SK-N-SH (cell line): ENCODE measurements around the gene FOXM1.

Source experiments
- EZH2phosphoT487 ChIP-seq: fragments of 200-600 bp; sonication (generic); IDR thresholded peaks from 2 replicates; pipeline ENCODE4 v1.6.1; 2017; ENCODE audit warnings: low read depth, mixed run types, mild to moderate bottlenecking, antibody characterized with exemption, moderate library complexity, borderline replicate concordance
- FOSL2 ChIP-seq: IDR thresholded peaks from 2 replicates; pipeline ENCODE4 v1.4.0; 2012; ENCODE audit warnings: low read depth, mild to moderate bottlenecking, moderate library complexity, borderline replicate concordance
- JUND ChIP-seq: IDR thresholded peaks from 2 replicates; pipeline ENCODE4 v1.4.0; 2012
- POLR2AphosphoS5 ChIP-seq: IDR thresholded peaks from 2 replicates; pipeline ENCODE4 v1.6.1; 2012; ENCODE audit warnings: low read depth, low read length
- RCOR1 ChIP-seq: fragments of 150-350 bp; IDR thresholded peaks from 2 replicates; pipeline ENCODE4 v1.6.1; 2017; ENCODE audit warnings: antibody characterized with exemption, low read length
- RFX5 ChIP-seq: IDR thresholded peaks from 2 replicates; pipeline ENCODE4 v1.6.1; 2012; ENCODE audit warnings: mild to moderate bottlenecking, improper control_type of control experiment, low read length
- SIN3A ChIP-seq: IDR thresholded peaks from 2 replicates; pipeline ENCODE4 v1.6.1; 2012; ENCODE audit warnings: low read depth, mild to moderate bottlenecking, low read length, moderate library complexity, borderline replicate concordance
- YY1 ChIP-seq: IDR thresholded peaks from 2 replicates; pipeline ENCODE4 v1.4.0; 2012; ENCODE audit warnings: low read depth, mild to moderate bottlenecking
- ZBTB33 ChIP-seq: IDR thresholded peaks from 2 replicates; pipeline ENCODE4 v1.4.0; 2012; ENCODE audit warnings: low read depth, borderline replicate concordance
- TF ChIP-seq, protein P1 (sequence below): fragments of 200-600 bp; sonication (generic); IDR thresholded peaks from 2 replicates; pipeline ENCODE4 v1.6.1; 2017; ENCODE audit warnings: antibody characterized with exemption, mild to moderate bottlenecking, moderate library complexity
- TF ChIP-seq, protein P2 (sequence below): IDR thresholded peaks from 2 replicates; pipeline ENCODE4 v1.4.0; 2012; ENCODE audit warnings: low read depth

DNA sequence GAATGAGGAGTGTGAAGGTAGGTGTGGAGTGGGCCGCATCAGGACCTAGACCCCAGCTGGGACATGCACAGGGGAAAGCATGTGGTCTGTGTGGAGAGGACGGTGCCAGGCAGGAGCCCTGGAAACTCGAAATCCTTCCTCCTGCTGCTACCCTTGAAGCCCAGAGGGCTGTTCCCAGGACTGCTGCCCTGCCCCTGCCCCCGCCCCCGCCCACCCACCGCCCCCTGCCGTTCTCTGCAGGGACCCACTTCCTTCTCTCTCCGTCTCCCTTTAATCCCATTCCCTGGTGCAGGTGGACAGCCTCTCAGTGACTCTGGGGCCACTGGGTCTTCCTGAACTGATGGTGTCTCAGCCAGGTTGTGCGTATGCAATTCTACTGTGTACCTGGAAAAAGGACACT, 56.5 kb downstream of the FOXM1 start:
- TF ChIP-seq SIN3A: no peak
- no peak for TF ChIP-seq EZH2phosphoT487
- TF ChIP-seq, protein P1, sequence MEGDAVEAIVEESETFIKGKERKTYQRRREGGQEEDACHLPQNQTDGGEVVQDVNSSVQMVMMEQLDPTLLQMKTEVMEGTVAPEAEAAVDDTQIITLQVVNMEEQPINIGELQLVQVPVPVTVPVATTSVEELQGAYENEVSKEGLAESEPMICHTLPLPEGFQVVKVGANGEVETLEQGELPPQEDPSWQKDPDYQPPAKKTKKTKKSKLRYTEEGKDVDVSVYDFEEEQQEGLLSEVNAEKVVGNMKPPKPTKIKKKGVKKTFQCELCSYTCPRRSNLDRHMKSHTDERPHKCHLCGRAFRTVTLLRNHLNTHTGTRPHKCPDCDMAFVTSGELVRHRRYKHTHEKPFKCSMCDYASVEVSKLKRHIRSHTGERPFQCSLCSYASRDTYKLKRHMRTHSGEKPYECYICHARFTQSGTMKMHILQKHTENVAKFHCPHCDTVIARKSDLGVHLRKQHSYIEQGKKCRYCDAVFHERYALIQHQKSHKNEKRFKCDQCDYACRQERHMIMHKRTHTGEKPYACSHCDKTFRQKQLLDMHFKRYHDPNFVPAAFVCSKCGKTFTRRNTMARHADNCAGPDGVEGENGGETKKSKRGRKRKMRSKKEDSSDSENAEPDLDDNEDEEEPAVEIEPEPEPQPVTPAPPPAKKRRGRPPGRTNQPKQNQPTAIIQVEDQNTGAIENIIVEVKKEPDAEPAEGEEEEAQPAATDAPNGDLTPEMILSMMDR: no peak
- TF ChIP-seq JUND: no peak
- TF ChIP-seq RCOR1: no peak
- no peak for TF ChIP-seq FOSL2
- TF ChIP-seq, protein P2, sequence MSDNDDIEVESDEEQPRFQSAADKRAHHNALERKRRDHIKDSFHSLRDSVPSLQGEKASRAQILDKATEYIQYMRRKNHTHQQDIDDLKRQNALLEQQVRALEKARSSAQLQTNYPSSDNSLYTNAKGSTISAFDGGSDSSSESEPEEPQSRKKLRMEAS: no peak
- TF ChIP-seq POLR2AphosphoS5: no peak
- TF ChIP-seq YY1: no peak
- no peak for TF ChIP-seq RFX5
- no peak for TF ChIP-seq ZBTB33
